Left colon (tissue), 2 donors: ENCODE results near the gene TNS2. TPM values are rescaled to one million over a fixed set of nuclear protein-coding genes. Genes with fewer than 3 reads are reported as not detected.
A peak's percentile ranks its signal among the peaks of the same experiment; 100 is the strongest.

ENCODE experiments used
- ATAC-seq: fragments of 200-7000 bp; cut with Tn5 transposase; one replicate; pipeline ENCODE4 v1.9.1; 2020; ENCODE audit warnings: mild to moderate bottlenecking, moderate library complexity
- DNase-seq, 2 donors: peaks; one replicate each; pipeline ENCODE4 v3.0.0-alpha.2; 2020
- intact Hi-C, 2 donors: fragments of 100-400 bp; cut with DNase I in 1 of 2; cut with micrococcal nuclease in 1 of 2; formaldehyde crosslinking; loops; one replicate each; pipeline versions ENCODE4 v1.11.2 to v1.14.0; 2022; cut with DNase I, micrococcal nuclease
- total RNA-seq, 2 donors: library from RNA; stranded (reverse); fragmentation: NEBNext Ultra II Directional; extraction: Animal tissue kit (Norgen Biotek cat#: 25700); gene quantifications; one replicate each; pipeline ENCODE4 v1.2.1, GENCODE V29; 2021
- donor health status: DM: no; HTN: no; CAD: no.
- donor health status: DM: yes; HTN: yes; CAD: no.

The TNS2 gene
- total RNA-seq, 2 donors from 2014 or later: 31.4 to 35.6 TPM

- intact Hi-C loops: loop anchor here in 1 of 2 donors (10.0 kb wide), 1 partner anchor 129 kb away; no protein-coding TSS in a partner anchor
- peak in 1 of 2 donors; percentile 25 for DNase-seq
- no peak for ATAC-seq
These were observed 15.6 kb downstream of the TNS2 start for GRCh38 chr12:53065470-53065869.

GRCh38 chr12:53065975-53066931, 16.4 kb downstream of the TNS2 start:
- DNase-seq (peak; percentile 71 to 83), ATAC-seq (peak; percentile 51)
- intact Hi-C loops: loop anchor here in 1 of 2 donors (10.0 kb wide), 1 partner anchor 129 kb away; no protein-coding TSS in a partner anchor

GRCh38 chr12:53067074-53067992, 17.5 kb downstream of the TNS2 start:
- DNase-seq (no peak), ATAC-seq (no peak)
- intact Hi-C loops: loop anchor here in 1 of 2 donors (10.0 kb wide), 1 partner anchor 127 kb away; no protein-coding TSS in a partner anchor

- ATAC-seq: no peak
- DNase-seq: no peak
- intact Hi-C loops: loop anchor here in 1 of 2 donors (10.0 kb wide), 1 partner anchor 127 kb away; no protein-coding TSS in a partner anchor
These were observed 18.3 kb downstream of the TNS2 start for GRCh38 chr12:53067993-53068770.

GRCh38 chr12:53068811-53069585, 19.1 kb downstream of the TNS2 start:
- DNase-seq (no peak), ATAC-seq (no peak)
- intact Hi-C loops: loop anchor here in 1 of 2 donors (10.0 kb wide), 1 partner anchor 126 kb away; no protein-coding TSS in a partner anchor

- DNase-seq: no peak
- intact Hi-C loops: loop anchor here in 1 of 2 donors (10.0 kb wide), 1 partner anchor 125 kb away; no protein-coding TSS in a partner anchor
- no peak for ATAC-seq
These were observed 20.0 kb downstream of the TNS2 start for GRCh38 chr12:53069621-53070410.

GRCh38 chr12:53070877-53071492, 21.1 kb downstream of the TNS2 start:
- intact Hi-C loops: no loop called here
- ATAC-seq (no peak), DNase-seq (no peak)

GRCh38 chr12:53071591-53072551, 22.0 kb downstream of the TNS2 start:
- DNase-seq (no peak), ATAC-seq (no peak)
- intact Hi-C loops: no loop called here

GRCh38 chr12:53073881-53074280, 24.0 kb downstream of the TNS2 start:
- no peak for ATAC-seq
- intact Hi-C loops: no loop called here
- no peak for DNase-seq

- intact Hi-C loops: no loop called here
- no peak for DNase-seq
- no peak for ATAC-seq
These were observed 24.6 kb downstream of the TNS2 start for GRCh38 chr12:53074283-53074998.

GRCh38 chr12:53074999-53075370, 25.1 kb downstream of the TNS2 start:
- intact Hi-C loops: no loop called here
- ATAC-seq: no peak
- no peak for DNase-seq

GRCh38 chr12:53076461-53076860, 26.6 kb downstream of the TNS2 start:
- intact Hi-C loops: no loop called here
- ATAC-seq (no peak), DNase-seq (no peak)

GRCh38 chr12:53077030-53077429, 27.2 kb downstream of the TNS2 start:
- ATAC-seq: no peak
- intact Hi-C loops: no loop called here
- DNase-seq: no peak

- ATAC-seq (peak; percentile 31), DNase-seq (peak in 1 of 2 donors; percentile 74)
- intact Hi-C loops: no loop called here
These were observed 28.8 kb downstream of the TNS2 start for GRCh38 chr12:53078425-53079225.
